Measurements from ENCODE around the gene PSMA3.

The PSMA3 gene

DNA sequence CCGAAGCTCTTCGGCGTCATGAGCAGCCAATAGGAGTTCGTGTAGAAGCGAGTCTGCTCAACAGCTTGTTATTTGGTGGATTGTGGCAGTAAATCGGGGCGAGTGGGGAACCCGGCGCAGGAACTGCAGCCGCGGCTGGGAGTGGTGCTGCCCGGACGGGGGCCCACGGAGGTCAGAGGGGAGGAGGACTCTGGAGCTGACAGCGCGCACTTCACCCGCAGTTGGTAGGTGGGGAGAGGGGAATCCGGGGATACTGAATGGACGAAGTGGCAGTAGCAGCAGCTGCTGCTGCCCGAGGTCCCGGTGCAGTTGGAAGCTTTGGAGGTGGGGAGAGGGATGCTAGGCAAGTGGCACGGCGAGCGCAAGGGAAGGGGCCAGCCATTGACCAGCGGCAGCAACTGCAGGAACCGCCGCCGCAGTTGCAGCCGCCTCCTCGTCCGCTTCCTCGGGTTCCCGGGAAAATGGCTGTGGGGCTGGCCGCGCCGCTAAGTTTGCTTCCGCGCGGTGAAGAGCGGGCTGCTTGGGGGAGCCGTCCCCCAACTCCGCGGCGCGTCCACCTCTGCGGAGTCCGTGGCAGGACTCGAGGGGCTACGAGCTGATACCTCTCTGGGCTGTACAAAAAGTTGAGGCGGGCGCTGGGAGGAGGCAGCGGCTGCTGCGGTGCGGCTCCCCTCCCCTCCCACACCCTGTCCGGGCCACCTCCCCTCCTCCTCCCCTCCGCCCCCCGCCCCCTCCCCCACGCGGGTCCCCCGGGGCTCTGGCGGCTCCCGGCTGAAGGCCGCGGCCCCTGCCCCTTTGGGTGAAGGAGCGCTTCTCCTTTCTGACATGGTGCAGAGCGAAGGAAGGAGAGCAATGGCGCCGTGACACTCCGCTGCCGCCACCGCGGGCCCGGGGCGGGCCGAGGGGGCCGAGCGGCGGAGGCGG, 54.1 kb downstream of the PSMA3 start, which contains the start of gene ARID4A (continued):
- TF ChIP-seq, protein P1, sequence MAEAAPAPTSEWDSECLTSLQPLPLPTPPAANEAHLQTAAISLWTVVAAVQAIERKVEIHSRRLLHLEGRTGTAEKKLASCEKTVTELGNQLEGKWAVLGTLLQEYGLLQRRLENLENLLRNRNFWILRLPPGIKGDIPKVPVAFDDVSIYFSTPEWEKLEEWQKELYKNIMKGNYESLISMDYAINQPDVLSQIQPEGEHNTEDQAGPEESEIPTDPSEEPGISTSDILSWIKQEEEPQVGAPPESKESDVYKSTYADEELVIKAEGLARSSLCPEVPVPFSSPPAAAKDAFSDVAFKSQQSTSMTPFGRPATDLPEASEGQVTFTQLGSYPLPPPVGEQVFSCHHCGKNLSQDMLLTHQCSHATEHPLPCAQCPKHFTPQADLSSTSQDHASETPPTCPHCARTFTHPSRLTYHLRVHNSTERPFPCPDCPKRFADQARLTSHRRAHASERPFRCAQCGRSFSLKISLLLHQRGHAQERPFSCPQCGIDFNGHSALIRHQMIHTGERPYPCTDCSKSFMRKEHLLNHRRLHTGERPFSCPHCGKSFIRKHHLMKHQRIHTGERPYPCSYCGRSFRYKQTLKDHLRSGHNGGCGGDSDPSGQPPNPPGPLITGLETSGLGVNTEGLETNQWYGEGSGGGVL (tag by site-specific recombination; IDR thresholded peaks at IDR 0.05): 0 out of 2 replicates have a peak, but pooled peaks have one; percentile 16
- TF ChIP-seq ZNF791 (tag by site-specific recombination; IDR thresholded peaks at IDR 0.05) (no peak), PRDM1 (tag by site-specific recombination; IDR thresholded peaks at IDR 0.05) (no peak), HOXC10 (CRISPR knock-in tag; IDR thresholded peaks at IDR 0.05) (no peak), ZNF423 (tag by site-specific recombination; IDR thresholded peaks at IDR 0.05) (no peak), ZNF660 (tag by site-specific recombination; IDR thresholded peaks at IDR 0.05) (no peak), GLI2 (tag by site-specific recombination; IDR thresholded peaks at IDR 0.05; ENCODE audit: borderline replicate concordance, low read depth) (no peak), ZNF654 (tag by site-specific recombination; IDR thresholded peaks at IDR 0.05; ENCODE audit: low read depth) (no peak), ZNF16 (tag by site-specific recombination; IDR thresholded peaks at IDR 0.05; ENCODE audit: low read depth) (no peak), ZNF121 (tag by site-specific recombination; IDR thresholded peaks at IDR 0.05) (no peak), ZNF324 (tag by site-specific recombination; IDR thresholded peaks at IDR 0.05) (no peak), ZEB2 (tag by site-specific recombination; IDR thresholded peaks at IDR 0.05) (peak; percentile 33; the same call in 1 of the 2 replicates), ZNF701 (tag by site-specific recombination; IDR thresholded peaks at IDR 0.05) (no peak)
- TF ChIP-seq, protein P2, sequence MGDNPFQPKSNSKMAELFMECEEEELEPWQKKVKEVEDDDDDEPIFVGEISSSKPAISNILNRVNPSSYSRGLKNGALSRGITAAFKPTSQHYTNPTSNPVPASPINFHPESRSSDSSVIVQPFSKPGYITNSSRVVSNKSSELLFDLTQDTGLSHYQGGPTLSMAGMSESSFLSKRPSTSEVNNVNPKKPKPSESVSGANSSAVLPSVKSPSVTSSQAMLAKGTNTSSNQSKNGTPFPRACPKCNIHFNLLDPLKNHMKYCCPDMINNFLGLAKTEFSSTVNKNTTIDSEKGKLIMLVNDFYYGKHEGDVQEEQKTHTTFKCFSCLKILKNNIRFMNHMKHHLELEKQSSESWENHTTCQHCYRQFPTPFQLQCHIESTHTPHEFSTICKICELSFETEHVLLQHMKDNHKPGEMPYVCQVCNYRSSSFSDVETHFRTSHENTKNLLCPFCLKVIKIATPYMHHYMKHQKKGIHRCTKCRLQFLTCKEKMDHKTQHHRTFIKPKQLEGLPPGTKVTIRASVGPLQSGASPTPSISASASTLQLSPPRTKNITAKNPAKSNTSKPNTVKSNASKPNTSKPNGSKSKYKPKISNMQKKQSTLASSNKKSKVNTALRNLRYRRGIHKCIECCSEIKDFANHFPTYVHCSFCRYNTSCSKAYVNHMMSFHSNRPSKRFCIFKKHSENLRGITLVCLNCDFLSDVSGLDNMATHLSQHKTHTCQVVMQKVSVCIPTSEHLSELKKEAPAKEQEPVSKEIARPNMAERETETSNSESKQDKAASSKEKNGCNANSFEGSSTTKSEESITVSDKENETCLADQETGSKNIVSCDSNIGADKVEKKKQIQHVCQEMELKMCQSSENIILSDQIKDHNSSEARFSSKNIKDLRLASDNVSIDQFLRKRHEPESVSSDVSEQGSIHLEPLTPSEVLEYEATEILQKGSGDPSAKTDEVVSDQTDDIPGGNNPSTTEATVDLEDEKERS (tag by site-specific recombination; IDR thresholded peaks at IDR 0.05): no peak
- TF ChIP-seq, protein P3, sequence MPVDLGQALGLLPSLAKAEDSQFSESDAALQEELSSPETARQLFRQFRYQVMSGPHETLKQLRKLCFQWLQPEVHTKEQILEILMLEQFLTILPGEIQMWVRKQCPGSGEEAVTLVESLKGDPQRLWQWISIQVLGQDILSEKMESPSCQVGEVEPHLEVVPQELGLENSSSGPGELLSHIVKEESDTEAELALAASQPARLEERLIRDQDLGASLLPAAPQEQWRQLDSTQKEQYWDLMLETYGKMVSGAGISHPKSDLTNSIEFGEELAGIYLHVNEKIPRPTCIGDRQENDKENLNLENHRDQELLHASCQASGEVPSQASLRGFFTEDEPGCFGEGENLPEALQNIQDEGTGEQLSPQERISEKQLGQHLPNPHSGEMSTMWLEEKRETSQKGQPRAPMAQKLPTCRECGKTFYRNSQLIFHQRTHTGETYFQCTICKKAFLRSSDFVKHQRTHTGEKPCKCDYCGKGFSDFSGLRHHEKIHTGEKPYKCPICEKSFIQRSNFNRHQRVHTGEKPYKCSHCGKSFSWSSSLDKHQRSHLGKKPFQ (tag by site-specific recombination; IDR thresholded peaks at IDR 0.05): no peak
- TF ChIP-seq, protein P4, sequence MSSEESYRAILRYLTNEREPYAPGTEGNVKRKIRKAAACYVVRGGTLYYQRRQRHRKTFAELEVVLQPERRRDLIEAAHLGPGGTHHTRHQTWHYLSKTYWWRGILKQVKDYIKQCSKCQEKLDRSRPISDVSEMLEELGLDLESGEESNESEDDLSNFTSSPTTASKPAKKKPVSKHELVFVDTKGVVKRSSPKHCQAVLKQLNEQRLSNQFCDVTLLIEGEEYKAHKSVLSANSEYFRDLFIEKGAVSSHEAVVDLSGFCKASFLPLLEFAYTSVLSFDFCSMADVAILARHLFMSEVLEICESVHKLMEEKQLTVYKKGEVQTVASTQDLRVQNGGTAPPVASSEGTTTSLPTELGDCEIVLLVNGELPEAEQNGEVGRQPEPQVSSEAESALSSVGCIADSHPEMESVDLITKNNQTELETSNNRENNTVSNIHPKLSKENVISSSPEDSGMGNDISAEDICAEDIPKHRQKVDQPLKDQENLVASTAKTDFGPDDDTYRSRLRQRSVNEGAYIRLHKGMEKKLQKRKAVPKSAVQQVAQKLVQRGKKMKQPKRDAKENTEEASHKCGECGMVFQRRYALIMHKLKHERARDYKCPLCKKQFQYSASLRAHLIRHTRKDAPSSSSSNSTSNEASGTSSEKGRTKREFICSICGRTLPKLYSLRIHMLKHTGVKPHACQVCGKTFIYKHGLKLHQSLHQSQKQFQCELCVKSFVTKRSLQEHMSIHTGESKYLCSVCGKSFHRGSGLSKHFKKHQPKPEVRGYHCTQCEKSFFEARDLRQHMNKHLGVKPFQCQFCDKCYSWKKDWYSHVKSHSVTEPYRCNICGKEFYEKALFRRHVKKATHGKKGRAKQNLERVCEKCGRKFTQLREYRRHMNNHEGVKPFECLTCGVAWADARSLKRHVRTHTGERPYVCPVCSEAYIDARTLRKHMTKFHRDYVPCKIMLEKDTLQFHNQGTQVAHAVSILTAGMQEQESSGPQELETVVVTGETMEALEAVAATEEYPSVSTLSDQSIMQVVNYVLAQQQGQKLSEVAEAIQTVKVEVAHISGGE (tag by site-specific recombination; conservative IDR thresholded peaks at IDR 0.05; ENCODE audit: low read depth): peak; percentile 16; the same call in 1 of the 2 replicates
- TF ChIP-seq, protein P5, sequence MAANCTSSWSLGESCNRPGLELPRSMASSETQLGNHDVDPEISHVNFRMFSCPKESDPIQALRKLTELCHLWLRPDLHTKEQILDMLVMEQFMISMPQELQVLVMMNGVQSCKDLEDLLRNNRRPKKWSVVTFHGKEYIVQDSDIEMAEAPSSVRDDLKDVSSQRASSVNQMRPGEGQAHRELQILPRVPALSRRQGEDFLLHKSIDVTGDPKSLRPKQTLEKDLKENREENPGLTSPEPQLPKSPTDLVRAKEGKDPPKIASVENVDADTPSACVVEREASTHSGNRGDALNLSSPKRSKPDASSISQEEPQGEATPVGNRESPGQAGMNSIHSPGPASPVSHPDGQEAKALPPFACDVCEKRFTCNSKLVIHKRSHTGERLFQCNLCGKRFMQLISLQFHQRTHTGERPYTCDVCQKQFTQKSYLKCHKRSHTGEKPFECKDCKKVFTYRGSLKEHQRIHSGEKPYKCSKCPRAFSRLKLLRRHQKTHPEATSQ (tag by site-specific recombination; IDR thresholded peaks at IDR 0.05): no peak
- TF ChIP-seq, protein P6, sequence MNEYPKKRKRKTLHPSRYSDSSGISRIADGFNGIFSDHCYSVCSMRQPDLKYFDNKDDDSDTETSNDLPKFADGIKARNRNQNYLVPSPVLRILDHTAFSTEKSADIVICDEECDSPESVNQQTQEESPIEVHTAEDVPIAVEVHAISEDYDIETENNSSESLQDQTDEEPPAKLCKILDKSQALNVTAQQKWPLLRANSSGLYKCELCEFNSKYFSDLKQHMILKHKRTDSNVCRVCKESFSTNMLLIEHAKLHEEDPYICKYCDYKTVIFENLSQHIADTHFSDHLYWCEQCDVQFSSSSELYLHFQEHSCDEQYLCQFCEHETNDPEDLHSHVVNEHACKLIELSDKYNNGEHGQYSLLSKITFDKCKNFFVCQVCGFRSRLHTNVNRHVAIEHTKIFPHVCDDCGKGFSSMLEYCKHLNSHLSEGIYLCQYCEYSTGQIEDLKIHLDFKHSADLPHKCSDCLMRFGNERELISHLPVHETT (tag by site-specific recombination; IDR thresholded peaks at IDR 0.05): no peak
- TF ChIP-seq, protein P7, sequence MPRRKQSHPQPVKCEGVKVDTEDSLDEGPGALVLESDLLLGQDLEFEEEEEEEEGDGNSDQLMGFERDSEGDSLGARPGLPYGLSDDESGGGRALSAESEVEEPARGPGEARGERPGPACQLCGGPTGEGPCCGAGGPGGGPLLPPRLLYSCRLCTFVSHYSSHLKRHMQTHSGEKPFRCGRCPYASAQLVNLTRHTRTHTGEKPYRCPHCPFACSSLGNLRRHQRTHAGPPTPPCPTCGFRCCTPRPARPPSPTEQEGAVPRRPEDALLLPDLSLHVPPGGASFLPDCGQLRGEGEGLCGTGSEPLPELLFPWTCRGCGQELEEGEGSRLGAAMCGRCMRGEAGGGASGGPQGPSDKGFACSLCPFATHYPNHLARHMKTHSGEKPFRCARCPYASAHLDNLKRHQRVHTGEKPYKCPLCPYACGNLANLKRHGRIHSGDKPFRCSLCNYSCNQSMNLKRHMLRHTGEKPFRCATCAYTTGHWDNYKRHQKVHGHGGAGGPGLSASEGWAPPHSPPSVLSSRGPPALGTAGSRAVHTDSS (tag by site-specific recombination; IDR thresholded peaks at IDR 0.05): no peak
- TF ChIP-seq, protein P8, sequence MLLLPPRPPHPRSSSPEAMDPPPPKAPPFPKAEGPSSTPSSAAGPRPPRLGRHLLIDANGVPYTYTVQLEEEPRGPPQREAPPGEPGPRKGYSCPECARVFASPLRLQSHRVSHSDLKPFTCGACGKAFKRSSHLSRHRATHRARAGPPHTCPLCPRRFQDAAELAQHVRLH (tag by site-specific recombination; IDR thresholded peaks at IDR 0.05): no peak
- TF ChIP-seq, protein P9, sequence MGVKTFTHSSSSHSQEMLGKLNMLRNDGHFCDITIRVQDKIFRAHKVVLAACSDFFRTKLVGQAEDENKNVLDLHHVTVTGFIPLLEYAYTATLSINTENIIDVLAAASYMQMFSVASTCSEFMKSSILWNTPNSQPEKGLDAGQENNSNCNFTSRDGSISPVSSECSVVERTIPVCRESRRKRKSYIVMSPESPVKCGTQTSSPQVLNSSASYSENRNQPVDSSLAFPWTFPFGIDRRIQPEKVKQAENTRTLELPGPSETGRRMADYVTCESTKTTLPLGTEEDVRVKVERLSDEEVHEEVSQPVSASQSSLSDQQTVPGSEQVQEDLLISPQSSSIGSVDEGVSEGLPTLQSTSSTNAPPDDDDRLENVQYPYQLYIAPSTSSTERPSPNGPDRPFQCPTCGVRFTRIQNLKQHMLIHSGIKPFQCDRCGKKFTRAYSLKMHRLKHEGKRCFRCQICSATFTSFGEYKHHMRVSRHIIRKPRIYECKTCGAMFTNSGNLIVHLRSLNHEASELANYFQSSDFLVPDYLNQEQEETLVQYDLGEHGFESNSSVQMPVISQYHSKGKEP (tag by site-specific recombination; IDR thresholded peaks at IDR 0.05): 0 out of 2 replicates have a peak, but pooled peaks have one; percentile 4

Measured in HEK293 (cell line).